SK-N-SH treated with all-trans-retinoic acid at 6 μM for 48 hours (cell line): ENCODE results near the gene EXD3.
A peak's percentile ranks its signal among the peaks of the same experiment; 100 is the strongest.

Source experiments
- ATAC-seq: fragments of 200-7000 bp; cut with Tn5 transposase; 3 replicates; pipeline ENCODE4 v1.9.1; 2020; ENCODE audit warnings: mild to moderate bottlenecking, moderate library complexity
- ARNTL ChIP-seq: fragments of 450-650 bp; formaldehyde crosslinking; IDR thresholded peaks from 2 replicates; pipeline ENCODE4 v1.5.0; 2020; ENCODE audit warnings: low read depth, mild to moderate bottlenecking, moderate library complexity, borderline replicate concordance
- CSDC2 ChIP-seq: fragments of 250-450 bp; sonication (Bioruptor Pico); IDR thresholded peaks from 2 replicates; pipeline ENCODE4 v1.5.0; 2020; ENCODE audit warnings: mild to moderate bottlenecking, moderate library complexity
- CSRNP3 ChIP-seq: fragments of 250-450 bp; sonication (Bioruptor Pico); IDR thresholded peaks from 2 replicates; pipeline ENCODE4 v1.5.1; 2021; ENCODE audit warnings: mild to moderate bottlenecking, moderate library complexity
- ESRRG ChIP-seq: fragments of 250-450 bp; sonication (Bioruptor Pico); IDR thresholded peaks from 2 replicates; pipeline ENCODE4 v1.6.1; 2021; ENCODE audit warnings: mild to moderate bottlenecking
- GLIS3 ChIP-seq: fragments of 250-450 bp; sonication (Bioruptor Pico); IDR thresholded peaks from 2 replicates; pipeline ENCODE4 v1.5.0; 2020; ENCODE audit warnings: mild to moderate bottlenecking, moderate library complexity
- ISL1 ChIP-seq: fragments of 250-450 bp; sonication (Bioruptor Pico); IDR thresholded peaks from 2 replicates; pipeline ENCODE4 v2.1.2; 2022; ENCODE audit warnings: mild to moderate bottlenecking, moderate library complexity
- OSR1 ChIP-seq: fragments of 250-450 bp; sonication (Bioruptor Pico); IDR thresholded peaks from 2 replicates; pipeline ENCODE4 v1.8.0; 2022; ENCODE audit warnings: moderate library complexity, mild to moderate bottlenecking, inconsistent platforms
- PATZ1 ChIP-seq: fragments of 250-450 bp; sonication (Bioruptor Pico); IDR thresholded peaks from 2 replicates; pipeline ENCODE4 v1.8.0; 2020; ENCODE audit warnings: mild to moderate bottlenecking, moderate library complexity, borderline replicate concordance
- PPARA ChIP-seq: fragments of 250-450 bp; sonication (Bioruptor Pico); IDR thresholded peaks from 2 replicates; pipeline ENCODE4 v1.5.0; 2020; ENCODE audit warnings: mild to moderate bottlenecking, borderline replicate concordance
- RARB ChIP-seq: fragments of 250-450 bp; sonication (Bioruptor Pico); IDR thresholded peaks from 2 replicates; pipeline ENCODE4 v1.8.0; 2021; ENCODE audit warnings: mild to moderate bottlenecking, moderate library complexity
- SNAI2 ChIP-seq: fragments of 250-450 bp; sonication (Bioruptor Pico); IDR thresholded peaks from 2 replicates; pipeline ENCODE4 v1.5.0; 2020; ENCODE audit warnings: mild to moderate bottlenecking, moderate library complexity
- TCF4 ChIP-seq: fragments of 250-450 bp; sonication (Bioruptor Pico); IDR thresholded peaks from 2 replicates; pipeline ENCODE4 v1.8.0; 2021; ENCODE audit warnings: mild to moderate bottlenecking, moderate library complexity, borderline replicate concordance
- TOX ChIP-seq: fragments of 250-450 bp; sonication (Bioruptor Pico); IDR thresholded peaks from 2 replicates; pipeline ENCODE4 v1.8.0; 2021; ENCODE audit warnings: mild to moderate bottlenecking, moderate library complexity, borderline replicate concordance
- TSHZ2 ChIP-seq: fragments of 250-450 bp; sonication (Bioruptor Pico); IDR thresholded peaks from 2 replicates; pipeline ENCODE4 v1.5.0; 2020; ENCODE audit warnings: mild to moderate bottlenecking, moderate library complexity
- ZC3H10 ChIP-seq: fragments of 250-450 bp; sonication (Bioruptor Pico); IDR thresholded peaks from 2 replicates; pipeline ENCODE4 v1.5.1; 2021; ENCODE audit warnings: mild to moderate bottlenecking, moderate library complexity
- ZFP3 ChIP-seq: fragments of 250-450 bp; sonication (Bioruptor Pico); IDR thresholded peaks from 2 replicates; pipeline ENCODE4 v1.5.0; 2020; ENCODE audit warnings: mild to moderate bottlenecking, moderate library complexity
- ZFP30 ChIP-seq: fragments of 450-650 bp; formaldehyde crosslinking; IDR thresholded peaks from 2 replicates; pipeline ENCODE4 v1.5.0; 2022; ENCODE audit warnings: mild to moderate bottlenecking, moderate library complexity
- ZNF565 ChIP-seq: fragments of 450-650 bp; formaldehyde crosslinking; conservative IDR thresholded peaks from 2 replicates; pipeline ENCODE4 v1.5.0; 2020; ENCODE audit warnings: low read depth, mild to moderate bottlenecking, moderate library complexity
- ZNF70 ChIP-seq: fragments of 450-650 bp; formaldehyde crosslinking; IDR thresholded peaks from 2 replicates; pipeline ENCODE4 v1.5.0; 2020; ENCODE audit warnings: mild to moderate bottlenecking, moderate library complexity
- ZNF8 ChIP-seq: fragments of 450-650 bp; formaldehyde crosslinking; IDR thresholded peaks from 2 replicates; pipeline ENCODE4 v1.5.0; 2020; ENCODE audit warnings: mild to moderate bottlenecking, moderate library complexity

EXD3 gene

GRCh38 chr9:137280474-137281344 is 142.3 kb downstream of the EXD3 start:
- peak; percentile 77 for ATAC-seq

GRCh38 chr9:137279741-137280473 is 143.1 kb downstream of the EXD3 start:
- TF ChIP-seq TOX (CRISPR knock-in tag) (no peak), CSDC2 (CRISPR knock-in tag) (no peak), TCF4 (CRISPR knock-in tag) (no peak), CSRNP3 (CRISPR knock-in tag) (no peak), ZC3H10 (CRISPR knock-in tag) (no peak), PPARA (CRISPR knock-in tag) (no peak), ZFP30 (CRISPR knock-in tag) (no peak), GLIS3 (no peak), OSR1 (no peak), ZNF70 (CRISPR knock-in tag) (no peak), ESRRG (CRISPR knock-in tag) (no peak), SNAI2 (no peak), ARNTL (CRISPR knock-in tag) (no peak), RARB (CRISPR knock-in tag) (no peak), ZNF565 (CRISPR knock-in tag) (no peak), ISL1 (CRISPR knock-in tag) (no peak), TSHZ2 (CRISPR knock-in tag) (no peak), PATZ1 (CRISPR knock-in tag) (no peak), ZNF8 (CRISPR knock-in tag) (no peak)

More at GRCh38 chr9:137280474-137281344, 142.3 kb downstream of the EXD3 start:
- TF ChIP-seq ESRRG (CRISPR knock-in tag) (no peak), ARNTL (CRISPR knock-in tag) (no peak), ZNF70 (CRISPR knock-in tag) (no peak), TOX (CRISPR knock-in tag) (no peak), PPARA (CRISPR knock-in tag) (no peak), ZFP3 (CRISPR knock-in tag) (no peak), RARB (CRISPR knock-in tag) (no peak), TCF4 (CRISPR knock-in tag) (no peak), GLIS3 (no peak), CSRNP3 (CRISPR knock-in tag) (no peak), ZC3H10 (CRISPR knock-in tag) (no peak), ZNF8 (CRISPR knock-in tag) (no peak), ZFP30 (CRISPR knock-in tag) (no peak), PATZ1 (CRISPR knock-in tag) (no peak)
- TF ChIP-seq, all 23 proteins: peak for 0

More at GRCh38 chr9:137279741-137280473, 143.1 kb downstream of the EXD3 start:
- no peak for ATAC-seq
